ENCODE measurements around the gene MT1M.
"Not testable (repeated sequence)": the region's sequence is repeated elsewhere in the genome, so short reads cannot be mapped to it uniquely, and the experiment has no call there.

Gene MT1M

GRCh38 chr16:56652600-56652999, 20.1 kb downstream of the MT1M start:
- DNase-seq (ENCODE audit: low spot score), result no peak
- TF ChIP-seq, protein P1, sequence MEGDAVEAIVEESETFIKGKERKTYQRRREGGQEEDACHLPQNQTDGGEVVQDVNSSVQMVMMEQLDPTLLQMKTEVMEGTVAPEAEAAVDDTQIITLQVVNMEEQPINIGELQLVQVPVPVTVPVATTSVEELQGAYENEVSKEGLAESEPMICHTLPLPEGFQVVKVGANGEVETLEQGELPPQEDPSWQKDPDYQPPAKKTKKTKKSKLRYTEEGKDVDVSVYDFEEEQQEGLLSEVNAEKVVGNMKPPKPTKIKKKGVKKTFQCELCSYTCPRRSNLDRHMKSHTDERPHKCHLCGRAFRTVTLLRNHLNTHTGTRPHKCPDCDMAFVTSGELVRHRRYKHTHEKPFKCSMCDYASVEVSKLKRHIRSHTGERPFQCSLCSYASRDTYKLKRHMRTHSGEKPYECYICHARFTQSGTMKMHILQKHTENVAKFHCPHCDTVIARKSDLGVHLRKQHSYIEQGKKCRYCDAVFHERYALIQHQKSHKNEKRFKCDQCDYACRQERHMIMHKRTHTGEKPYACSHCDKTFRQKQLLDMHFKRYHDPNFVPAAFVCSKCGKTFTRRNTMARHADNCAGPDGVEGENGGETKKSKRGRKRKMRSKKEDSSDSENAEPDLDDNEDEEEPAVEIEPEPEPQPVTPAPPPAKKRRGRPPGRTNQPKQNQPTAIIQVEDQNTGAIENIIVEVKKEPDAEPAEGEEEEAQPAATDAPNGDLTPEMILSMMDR (conservative IDR thresholded peaks at IDR 0.05; ENCODE audit: low read depth), result no peak
- POLR2A ChIA-PET (ENCODE audit: low non-redundant PET), result no interaction called here
- H3K27ac ChIP-seq, result no peak overlapping the region
- CTCF ChIA-PET, result no interaction called here

DNA sequence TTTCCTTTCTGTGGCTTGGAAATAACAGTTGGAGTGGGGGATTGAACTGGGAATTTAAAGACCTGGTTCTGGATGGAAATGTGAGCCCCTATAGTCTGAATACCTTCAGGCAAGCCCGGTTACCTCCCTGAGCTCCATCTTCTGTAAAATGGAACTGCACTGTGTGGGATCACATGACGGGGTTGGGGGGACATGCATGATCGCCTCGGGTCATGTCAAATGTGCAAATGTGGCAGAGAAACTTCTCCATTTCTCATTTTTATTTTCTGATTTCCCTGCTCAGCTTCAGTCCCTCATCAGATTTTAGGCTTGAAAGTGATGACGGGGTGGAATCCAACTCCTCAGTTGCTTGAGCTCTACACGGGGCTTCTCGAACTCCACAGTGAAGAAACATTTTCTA, 20.8 kb downstream of the MT1M start:
- no peak overlapping the region for H3K27ac ChIP-seq
- CTCF ChIA-PET, result no interaction called here
- DNase-seq (ENCODE audit: low spot score), result no peak
- TF ChIP-seq, protein P1 (conservative IDR thresholded peaks at IDR 0.05; ENCODE audit: low read depth), result no peak
- POLR2A ChIA-PET (ENCODE audit: low non-redundant PET), result no interaction called here

DNA sequence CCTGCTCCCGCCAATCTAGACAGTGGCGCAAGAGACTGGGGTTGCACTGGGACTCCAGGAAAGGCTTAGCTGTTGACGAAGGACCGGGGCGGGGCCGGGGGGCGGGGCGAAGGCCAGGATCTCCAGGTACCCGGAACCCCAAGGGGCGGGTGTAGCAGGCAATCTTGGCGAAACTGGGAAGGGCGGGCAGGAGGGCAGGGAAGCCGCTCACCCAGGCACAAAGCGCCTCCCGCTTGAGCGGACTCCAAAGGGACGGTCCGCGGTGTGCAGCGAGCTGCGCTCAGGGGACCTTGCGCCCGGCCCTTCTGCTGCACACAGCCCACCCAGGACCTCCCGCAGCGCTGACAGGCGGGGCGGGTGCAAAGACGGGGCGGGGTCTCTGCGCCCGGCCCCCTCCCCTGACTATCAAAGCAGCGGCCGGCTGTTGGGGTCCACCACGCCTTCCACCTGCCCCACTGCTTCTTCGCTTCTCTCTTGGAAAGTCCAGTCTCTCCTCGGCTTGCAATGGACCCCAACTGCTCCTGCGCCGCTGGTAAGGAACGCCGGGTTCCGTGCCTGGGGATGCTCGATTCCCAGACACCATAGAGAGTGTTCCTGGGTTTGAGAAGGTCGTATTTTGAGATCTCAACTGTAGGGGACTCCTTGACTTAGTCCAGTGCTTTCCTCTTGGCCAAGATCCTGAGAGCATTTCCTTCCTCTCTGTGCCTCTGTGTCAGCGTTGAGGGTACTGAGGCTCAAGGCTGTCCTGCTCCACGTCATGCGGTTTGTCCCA, 25.3 kb downstream of the MT1M start, which contains the start of gene MT1F:
MT1F (plus strand) TSS at position 405 of the 772 bp plus-strand sequence; CDS start at position 505, 100 bp downstream.
- CTCF ChIA-PET, result no interaction called here
- DNase-seq (ENCODE audit: low spot score), result peak; percentile 91
- H3K27ac ChIP-seq, result peak within 1 kb of the TSS; percentile 71
- POLR2A ChIA-PET (ENCODE audit: low non-redundant PET), result no interaction called here
- TF ChIP-seq, protein P1 (conservative IDR thresholded peaks at IDR 0.05; ENCODE audit: low read depth), result no peak

- CTCF ChIA-PET, result no interaction called here
- TF ChIP-seq, protein P1 (conservative IDR thresholded peaks at IDR 0.05; ENCODE audit: low read depth), result no peak
- POLR2A ChIA-PET (ENCODE audit: low non-redundant PET), result no interaction called here
- H3K27ac ChIP-seq, result peak overlapping the region; percentile 71
- DNase-seq (ENCODE audit: low spot score), result no peak
Measured at GRCh38 chr16:56658327-56658875, 25.9 kb downstream of the MT1M start.

- DNase-seq (ENCODE audit: low spot score), result no peak
- TF ChIP-seq, protein P1 (conservative IDR thresholded peaks at IDR 0.05; ENCODE audit: low read depth), result no peak
- ChIA-PET POLR2A (ENCODE audit: low non-redundant PET) (no interaction called here), CTCF (interaction anchor here (0.7 kb wide), 1 partner anchor 72 kb away, joined by 3 read pairs; no protein-coding TSS in a partner anchor)
- no peak overlapping the region for H3K27ac ChIP-seq
Measured at GRCh38 chr16:56662357-56663354, 30.2 kb downstream of the MT1M start.

- DNase-seq (ENCODE audit: low spot score), result no peak
- CTCF ChIA-PET, result no interaction called here
- no peak overlapping the region for H3K27ac ChIP-seq
- TF ChIP-seq, protein P1 (conservative IDR thresholded peaks at IDR 0.05; ENCODE audit: low read depth), result no peak
- POLR2A ChIA-PET (ENCODE audit: low non-redundant PET), result no interaction called here
Measured at GRCh38 chr16:56664506-56664905, 32.0 kb downstream of the MT1M start.

DNA sequence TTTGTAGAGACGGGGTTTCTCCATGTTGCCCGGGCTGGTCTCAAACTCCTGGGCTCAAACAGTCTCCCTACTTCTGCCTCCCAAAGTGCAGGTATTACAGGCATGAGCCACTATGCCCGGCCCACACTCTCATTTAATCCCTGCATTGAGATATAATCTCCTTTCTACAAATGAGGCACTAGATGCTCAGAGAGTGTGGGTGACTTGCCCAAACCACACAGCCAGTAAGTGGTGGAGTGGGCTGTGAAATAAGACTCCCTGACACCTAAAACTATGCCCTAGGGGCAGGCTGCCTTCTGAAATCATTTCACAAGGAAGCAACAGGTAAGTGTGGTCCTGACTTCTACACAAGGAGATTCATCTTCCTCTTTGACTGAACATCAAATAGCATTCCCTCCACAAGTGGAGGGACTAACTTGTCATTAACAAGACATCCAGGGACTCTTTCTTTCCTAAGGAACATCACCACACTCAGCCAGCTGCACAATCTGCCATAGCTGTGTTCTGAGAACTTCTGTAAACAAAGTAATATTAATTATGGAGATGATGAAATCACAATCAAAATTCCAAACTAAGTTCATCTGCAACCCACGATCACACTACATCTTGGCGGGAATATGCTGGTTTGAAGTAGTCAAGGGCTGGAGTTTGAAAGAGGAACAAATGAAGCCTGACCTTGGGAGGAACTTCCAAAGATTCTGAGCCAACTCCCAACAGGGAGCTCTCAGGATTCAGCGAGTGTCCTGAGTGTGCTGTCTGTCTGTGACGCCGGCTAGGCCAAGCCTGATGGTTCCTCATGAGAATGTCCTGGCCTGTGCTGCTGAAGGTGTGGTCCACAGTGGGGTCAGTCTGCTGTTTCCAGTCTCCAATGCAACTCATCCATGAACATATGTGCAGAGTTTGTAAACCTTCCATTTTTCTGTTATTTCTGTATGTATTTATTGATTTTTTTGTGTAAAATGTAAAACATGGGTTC, 33.1 kb downstream of the MT1M start:
- POLR2A ChIA-PET (ENCODE audit: low non-redundant PET); DNase-seq (ENCODE audit: low spot score); CTCF ChIA-PET; H3K27ac ChIP-seq: not testable (repeated sequence)
